GM12878 (cell line): Measurements from ENCODE around the gene INPP4B. TPM values are rescaled to one million over a fixed set of nuclear protein-coding genes. Genes with fewer than 3 reads are reported as not detected.

Experiments used
- ATAC-seq: fragments of 200-7000 bp; cut with Tn5 transposase; 3 replicates; pipeline ENCODE4 v1.9.1; 2020; ENCODE audit warnings: mild to moderate bottlenecking, moderate library complexity
- BruUV-seq: library from RNA; stranded (reverse); fragments of 400-500 nt; replicated peaks from 2 replicates; lab custom pipeline; 2021; lab: Mats Ljungman, UMichigan
- CTCF ChIA-PET: fragments of 300-600 bp; sonication (Branson Sonifier 250); formaldehyde crosslinking; extraction: SDS; loops from one replicate; lab custom pipeline; 2021; ENCODE audit warnings: inconsistent platforms; lab: Yijun Ruan, JAX
- POLR2A ChIA-PET: fragments of 350-600 bp; formaldehyde crosslinking; extraction: SDS; loops from one replicate; lab custom pipeline; 2021; ENCODE audit warnings: inconsistent platforms; lab: Charles Lee
- RAD21 ChIA-PET: fragments of 300-600 bp; sonication (Branson Sonifier 250); formaldehyde crosslinking; loops from one replicate; lab custom pipeline; 2023; ENCODE audit warnings: antibody characterized with exemption; ENCODE audit not compliant: unreplicated experiment; lab: Charles Lee
- SMC1A ChIA-PET: fragments of 300-600 bp; sonication (Branson Sonifier 250); formaldehyde crosslinking; loops from one replicate; lab custom pipeline; 2023; ENCODE audit not compliant: unreplicated experiment, uncharacterized antibody; lab: Charles Lee
- DNase-seq: peaks from one replicate; pipeline ENCODE4 v3.0.0-alpha.2; 2011; ENCODE audit warnings: low read depth, low spot score
- FAIRE-seq: peaks from 3 replicates; lab custom pipeline; 2011; peaks lifted over from hg19 to GRCh38; lab: Jason Lieb, UNC
- H2AFZ ChIP-seq: 2 replicates; pipeline ENCODE4 v1.6.0; 2011; ENCODE audit warnings: low read depth, low read length, control low read depth; ENCODE audit not compliant: control insufficient read depth
- H3K27ac ChIP-seq: 2 replicates; pipeline ENCODE4 v1.5.1; 2011; ENCODE audit warnings: control low read depth; ENCODE audit not compliant: control insufficient read depth, insufficient read depth
- H3K27me3 ChIP-seq, 2 experiments: replicated peaks in 1 of 2; 2 replicates each; pipeline versions ENCODE4 v1.6.0 to v1.6.1; 2011; ENCODE audit warnings: low read length in 1 of 2; ENCODE audit not compliant: control insufficient read depth in 2 of 2, insufficient read depth in 2 of 2
- H3K36me3 ChIP-seq, 2 experiments: 2 replicates each; pipeline ENCODE4 v1.5.1; 2011; ENCODE audit warnings: low read length in 1 of 2; ENCODE audit not compliant: control insufficient read depth in 2 of 2, insufficient read depth in 2 of 2
- H3K4me1 ChIP-seq: 2 replicates; pipeline ENCODE4 v1.6.1; 2011; ENCODE audit warnings: mild to moderate bottlenecking, low read length, moderate library complexity, mixed read lengths; ENCODE audit not compliant: control insufficient read depth, insufficient read depth
- H3K4me2 ChIP-seq: 2 replicates; pipeline ENCODE4 v1.6.0; 2011; ENCODE audit warnings: control low read depth; ENCODE audit not compliant: control insufficient read depth, insufficient read depth
- H3K4me3 ChIP-seq: fragments of 200-600 bp; sonication (generic); 2 replicates; pipeline ENCODE4 v1.5.1; 2016
- H3K79me2 ChIP-seq: 2 replicates; pipeline ENCODE4 v1.6.0; 2011; ENCODE audit warnings: low read length; ENCODE audit not compliant: control insufficient read depth, insufficient read depth
- H3K9ac ChIP-seq: 2 replicates; pipeline ENCODE4 v1.8.0; 2011; ENCODE audit warnings: low read length, control low read depth, mixed read lengths; ENCODE audit not compliant: control insufficient read depth, insufficient read depth
- H3K9me3 ChIP-seq: replicated peaks from 3 replicates; pipeline ENCODE4 v1.5.1; 2011; ENCODE audit warnings: mild to moderate bottlenecking, low read length; ENCODE audit not compliant: control insufficient read depth, insufficient read depth
- H4K20me1 ChIP-seq: 2 replicates; pipeline ENCODE4 v1.6.0; 2011; ENCODE audit not compliant: control insufficient read depth, insufficient read depth
- CREB1 ChIP-seq: IDR thresholded peaks from 2 replicates; pipeline ENCODE4 v1.6.1; 2012; ENCODE audit warnings: low read depth, mild to moderate bottlenecking, inconsistent platforms
- CTCF ChIP-seq, 3 experiments: IDR thresholded peaks in 2 of 3; conservative IDR thresholded peaks in 1 of 3; 2 replicates each; pipeline ENCODE4 v1.5.1; 2011; ENCODE audit warnings: low read depth in 3 of 3, low read length in 3 of 3, mild to moderate bottlenecking in 3 of 3, control low read depth in 2 of 3, moderate library complexity in 2 of 3, inconsistent platforms in 1 of 3, mixed read lengths in 1 of 3; ENCODE audit not compliant: control insufficient read depth in 2 of 3, insufficient read depth in 1 of 3; ENCODE audit errors: extremely low read depth in 1 of 3
- NFYA ChIP-seq: IDR thresholded peaks from 2 replicates; pipeline ENCODE4 v1.6.1; 2011; ENCODE audit warnings: low read depth, mild to moderate bottlenecking, low read length, improper control_type of control experiment, borderline replicate concordance
- RAD21 ChIP-seq: IDR thresholded peaks from 2 replicates; pipeline ENCODE4 v1.6.1; 2011; ENCODE audit warnings: mild to moderate bottlenecking, low read depth, low read length, moderate library complexity; ENCODE audit not compliant: insufficient read depth
- SMC3 ChIP-seq: IDR thresholded peaks from 2 replicates; pipeline ENCODE4 v1.6.1; 2011; ENCODE audit warnings: low read length, improper control_type of control experiment, borderline replicate concordance
- ZNF24 ChIP-seq: fragments of 450-650 bp; IDR thresholded peaks from 2 replicates; pipeline ENCODE4 v1.6.1; 2017; ENCODE audit warnings: antibody characterized with exemption, mild to moderate bottlenecking
- WGBS: methylation state at CpG from one replicate; pipeline ENCODE4 v1.1.6; 2016; ENCODE audit warnings: low lambda C conversion rate; ENCODE audit not compliant: insufficient replicate concordance, insufficient coverage; ENCODE audit errors: missing lambda C conversion rate; 5-methylcytosine and 5-hydroxymethylcytosine counted together
- in situ Hi-C: fragments of 300-500 bp; cut with MboI; formaldehyde crosslinking; loops from 9 replicates; pipeline ENCODE4 v1.14.3; 2018; ENCODE audit warnings: mixed read lengths
- intact Hi-C: fragments of 100-400 bp; cut with micrococcal nuclease; formaldehyde crosslinking; loops from one replicate; pipeline ENCODE4 v1.14.2; 2022; ENCODE audit not compliant: unreplicated experiment
- polyA plus RNA-seq, 11 experiments: library from polyadenylated mRNA; depleted of rRNA in 4 of 11; unstranded in 6 of 11; stranded (reverse) in 5 of 11; fragments of >200 nt; fragmentation: Nextera tagmentation in 4 of 11; fragmentation: Illumina TruSeq in 1 of 11; extraction: Ambion mirVana in 4 of 11; extraction: Trizol in 1 of 11; gene quantifications; 1 replicate in 1 of 11; 2 replicates in 10 of 11; pipeline versions ENCODE4 v1.2.1 to v1.2.3, GENCODE V29; 2011 to 2016; ENCODE audit warnings: inconsistent platforms in 2 of 11, missing spikeins in 2 of 11, low read depth in 1 of 11
- total RNA-seq, 4 experiments: library from RNA; depleted of rRNA in 3 of 4; stranded (reverse); fragments of >200 nt in 3 of 4; fragmentation: Illumina TruSeq in 1 of 4; extraction: Trizol in 1 of 4; gene quantifications; 2 replicates each; pipeline versions ENCODE4 v1.2.1 to v1.2.3, GENCODE V29; 2013 to 2021

The INPP4B gene
- total and polyA plus RNA-seq, 10 of the 15 experiments (the other 5 are each of a cell fraction or from before 2014, with no cell fraction given) = 0.53 to 11.2 (median 0.95) TPM

- SMC1A ChIA-PET = interaction anchor here (0.6 to 7.3 kb wide), 41 partner anchors 8 to 558 kb away, joined by 3 to 41 read pairs (median 4); no protein-coding TSS in a partner anchor
- no peak for DNase-seq
- Histone ChIP-seq H3K4me1 (no peaks in the 10 kb centered on the region), H2AFZ (no peak overlapping the region), H3K9ac (no peak overlapping the region), H3K27me3 (no peaks in the 10 kb centered on the region), H3K4me3 (no peak overlapping the region), H3K36me3 (no peaks in the 10 kb centered on the region), H3K27ac (no peak overlapping the region), H4K20me1 (no peaks in the 10 kb centered on the region), H3K9me3 (no peaks in the 10 kb centered on the region), H3K79me2 (no peaks in the 10 kb centered on the region), H3K4me2 (no peak overlapping the region)
- no TSS peak for BruUV-seq
- RAD21 ChIA-PET = interaction anchor here (0.6 to 6.6 kb wide), 20 partner anchors 10 to 977 kb away, joined by 3 to 31 read pairs (median 3); no protein-coding TSS in a partner anchor
- ATAC-seq = peak; percentile 47
- whole genome bisulfite sequencing = 0% methylated on average over 2 of the region's 2 CpGs
- no peak for FAIRE-seq
- intact Hi-C loops (loop anchor here (5.0 kb wide), 2 partner anchors 439 to 559 kb away; no protein-coding TSS in a partner anchor), in situ Hi-C loops (no loop called here)
- CTCF ChIA-PET = interaction anchor here (0.6 to 6.3 kb wide), 51 partner anchors 8 to 446 kb away, joined by 3 to 60 read pairs (median 5); no protein-coding TSS in a partner anchor
- POLR2A ChIA-PET = no interaction called here
- peak; percentile 48 to 53 (median 49); a peak in 5 of 6 replicates for TF ChIP-seq CTCF (IDR thresholded peaks at IDR 0.05 in 2 of 3, conservative IDR thresholded peaks at IDR 0.05 in 1 of 3; ENCODE audit: control insufficient read depth in 2 of 3, extremely low read depth in 1 of 3, insufficient read depth in 1 of 3, low read depth in 3 of 3, low read length in 3 of 3)
- TF ChIP-seq SMC3 = peak; percentile 31; the same call in 1 of the 2 replicates
- no peak for TF ChIP-seq ZNF24
- no peak for TF ChIP-seq CREB1
- peak; percentile 35 for TF ChIP-seq RAD21
- TF ChIP-seq NFYA = no peak
Observed at GRCh38 chr4:142282870-142283431, 563.1 kb downstream of the INPP4B start.
